ENCODE results near the gene AANAT. TPM values are rescaled to one million over a fixed set of nuclear protein-coding genes. Genes with fewer than 3 reads are reported as not detected.
"Not testable (repeated sequence)": the region's sequence is repeated elsewhere in the genome, so short reads cannot be mapped to it uniquely, and the experiment has no call there.

AANAT gene
- total RNA-seq, 1 donor from 2014 or later = not detected

DNA sequence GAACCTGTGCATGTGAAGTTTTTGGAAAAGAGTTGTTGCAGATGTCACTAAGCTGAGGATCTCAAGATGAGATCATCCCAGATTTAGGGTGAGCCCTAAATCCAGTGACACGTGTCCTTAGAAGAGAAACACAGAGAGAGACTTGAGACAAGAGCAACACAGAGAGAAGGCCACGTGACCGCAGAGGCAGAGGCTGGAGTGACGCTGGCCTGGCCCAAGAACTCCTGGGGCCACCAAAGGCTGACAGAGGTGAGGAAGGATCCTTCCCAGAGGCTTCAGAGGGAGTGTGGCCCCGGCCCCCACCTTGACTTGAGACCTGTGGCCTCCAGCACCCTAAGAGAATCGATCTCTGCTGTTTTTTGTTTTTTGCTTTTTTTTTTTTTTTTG lies 45.9 kb downstream of the AANAT start:
- TF ChIP-seq, protein P1, sequence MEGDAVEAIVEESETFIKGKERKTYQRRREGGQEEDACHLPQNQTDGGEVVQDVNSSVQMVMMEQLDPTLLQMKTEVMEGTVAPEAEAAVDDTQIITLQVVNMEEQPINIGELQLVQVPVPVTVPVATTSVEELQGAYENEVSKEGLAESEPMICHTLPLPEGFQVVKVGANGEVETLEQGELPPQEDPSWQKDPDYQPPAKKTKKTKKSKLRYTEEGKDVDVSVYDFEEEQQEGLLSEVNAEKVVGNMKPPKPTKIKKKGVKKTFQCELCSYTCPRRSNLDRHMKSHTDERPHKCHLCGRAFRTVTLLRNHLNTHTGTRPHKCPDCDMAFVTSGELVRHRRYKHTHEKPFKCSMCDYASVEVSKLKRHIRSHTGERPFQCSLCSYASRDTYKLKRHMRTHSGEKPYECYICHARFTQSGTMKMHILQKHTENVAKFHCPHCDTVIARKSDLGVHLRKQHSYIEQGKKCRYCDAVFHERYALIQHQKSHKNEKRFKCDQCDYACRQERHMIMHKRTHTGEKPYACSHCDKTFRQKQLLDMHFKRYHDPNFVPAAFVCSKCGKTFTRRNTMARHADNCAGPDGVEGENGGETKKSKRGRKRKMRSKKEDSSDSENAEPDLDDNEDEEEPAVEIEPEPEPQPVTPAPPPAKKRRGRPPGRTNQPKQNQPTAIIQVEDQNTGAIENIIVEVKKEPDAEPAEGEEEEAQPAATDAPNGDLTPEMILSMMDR (conservative IDR thresholded peaks at IDR 0.05; ENCODE audit: low read depth, low read length) = no peak

DNA sequence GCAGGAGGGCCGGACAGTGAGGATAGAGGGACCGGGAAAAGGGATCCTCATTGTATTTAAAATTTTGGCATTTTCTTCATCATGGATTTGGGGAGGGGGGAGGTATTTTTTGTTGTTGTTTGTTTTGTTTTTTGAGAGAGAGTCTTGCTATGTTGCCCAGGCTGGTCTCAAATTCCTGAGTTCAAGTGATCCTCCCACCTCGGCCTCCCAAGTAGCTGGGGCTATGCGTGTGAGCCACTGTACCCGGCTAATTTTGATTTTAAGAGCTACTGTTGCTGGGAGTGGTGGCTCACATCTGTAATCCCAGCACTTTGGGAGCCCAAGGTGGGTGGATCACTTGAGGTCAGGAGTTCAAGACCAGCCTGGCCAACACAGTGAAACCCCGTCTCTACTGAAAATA lies 47.0 kb downstream of the AANAT start:
- H3K4me3 ChIP-seq (ENCODE audit: low read depth, low read length); DNase-seq (ENCODE audit: low read depth): not testable (repeated sequence)

More for the DNA sequence above, 45.9 kb downstream of the AANAT start:
- no peak overlapping the region for H3K4me3 ChIP-seq (ENCODE audit: low read depth, low read length)
- no peak for DNase-seq (ENCODE audit: low read depth)

DNA sequence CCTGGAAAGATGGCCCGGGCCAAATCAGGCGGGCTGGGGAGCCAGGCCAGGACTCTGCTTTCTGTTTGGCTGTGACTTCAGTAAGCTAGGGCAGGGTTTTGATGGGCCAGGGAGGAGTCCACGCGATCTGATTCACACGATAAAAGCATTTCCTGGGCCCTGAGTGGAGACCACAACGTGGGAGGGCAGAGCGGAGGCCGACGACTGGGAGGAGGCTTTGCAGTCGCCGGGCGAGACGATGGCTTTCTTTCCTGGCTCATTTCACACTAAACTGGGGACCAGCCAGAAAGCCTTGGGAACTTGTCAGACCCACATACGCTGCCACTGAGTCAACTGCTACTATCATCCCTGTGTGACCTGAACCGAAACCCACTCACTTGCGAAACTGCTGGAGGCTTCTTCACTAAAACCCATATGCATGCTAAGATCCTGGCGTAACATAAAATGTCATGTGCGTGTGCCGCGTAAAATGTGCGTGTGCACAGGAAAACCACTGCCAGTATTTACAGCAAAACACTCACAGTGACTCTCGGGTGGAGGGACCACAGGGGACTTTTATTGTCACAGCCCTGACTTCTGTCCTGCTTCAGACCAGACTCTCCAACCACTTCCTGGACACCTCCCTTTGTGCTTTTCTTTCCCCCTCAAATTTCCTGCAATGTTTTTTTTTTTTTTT lies 48.0 kb downstream of the AANAT start:
- no peak overlapping the region for H3K4me3 ChIP-seq (ENCODE audit: low read depth, low read length)

DNA sequence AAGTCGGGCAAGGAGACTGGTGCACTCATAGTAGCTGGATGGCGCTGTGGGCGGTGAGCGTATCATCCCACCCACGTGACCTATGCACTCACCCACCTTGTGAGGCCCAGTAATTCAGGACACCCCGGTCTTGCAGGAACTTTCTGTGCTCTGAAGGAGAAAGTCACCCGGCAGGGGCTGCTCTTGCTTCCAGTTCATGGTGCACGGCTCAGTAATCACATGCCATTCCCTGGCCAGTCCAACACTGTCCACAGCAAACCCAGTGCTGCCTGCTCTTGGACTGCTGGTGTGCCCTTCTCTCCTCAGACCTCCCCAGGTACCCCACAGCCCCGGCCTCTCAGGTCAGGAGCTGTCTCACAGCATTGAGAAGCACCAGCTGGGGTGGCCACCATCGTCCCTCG lies 50.2 kb downstream of the AANAT start:
- H3K4me3 ChIP-seq (ENCODE audit: low read depth, low read length) = no peak overlapping the region
- TF ChIP-seq, protein P1 (conservative IDR thresholded peaks at IDR 0.05; ENCODE audit: low read depth, low read length) = peak; percentile 65
- DNase-seq (ENCODE audit: low read depth) = no peak

More for the DNA sequence above, 48.0 kb downstream of the AANAT start:
- TF ChIP-seq, protein P1 (conservative IDR thresholded peaks at IDR 0.05; ENCODE audit: low read depth, low read length) = no peak
- DNase-seq (ENCODE audit: low read depth) = no peak

DNA sequence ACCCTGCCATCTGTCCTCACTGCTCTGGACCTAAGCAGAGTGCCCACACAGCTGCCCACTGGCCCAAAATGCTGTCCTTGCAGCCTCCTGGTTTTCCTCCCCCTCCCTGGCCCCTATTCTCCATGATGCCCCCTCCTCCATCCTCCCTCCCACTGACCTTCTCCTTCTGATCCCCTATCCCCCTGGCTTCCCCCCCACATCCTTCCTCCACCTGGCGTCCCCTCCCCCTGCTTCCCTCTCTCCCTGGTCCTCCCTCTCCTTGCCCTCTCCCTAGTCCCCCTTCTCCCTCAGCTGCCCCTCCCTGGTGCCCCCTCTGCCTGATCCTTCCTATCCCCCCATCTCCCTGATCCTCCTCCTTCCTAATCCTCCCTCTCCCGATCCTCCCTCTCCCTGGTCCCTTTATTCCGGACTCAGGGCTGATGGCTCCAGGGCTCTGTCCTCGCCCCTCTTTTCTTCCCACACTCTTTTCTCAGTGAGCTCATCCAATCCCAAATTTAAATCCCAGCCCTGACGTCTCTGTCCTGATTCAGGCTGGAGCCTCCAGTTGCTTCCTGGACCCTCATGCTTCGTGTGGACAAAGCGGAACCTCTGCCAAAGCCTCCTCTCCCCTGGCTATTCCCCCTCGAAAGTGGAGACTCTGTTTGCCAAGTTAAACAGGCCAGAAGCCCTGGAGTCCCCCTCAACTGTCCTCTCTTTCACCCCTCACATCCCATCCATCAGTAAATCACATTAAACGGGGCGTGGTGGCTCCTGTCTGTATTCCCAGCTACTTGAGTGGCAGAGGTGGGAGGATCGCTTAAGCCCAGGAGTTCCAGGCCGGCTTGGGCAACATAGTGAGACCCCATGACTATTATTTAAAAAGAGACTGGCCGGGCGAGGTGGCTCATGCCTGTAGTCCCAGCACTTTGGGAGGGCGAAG lies 51.9 kb downstream of the AANAT start:
- no peak overlapping the region for H3K4me3 ChIP-seq (ENCODE audit: low read depth, low read length)
- no peak for DNase-seq (ENCODE audit: low read depth)
- TF ChIP-seq, protein P1 (conservative IDR thresholded peaks at IDR 0.05; ENCODE audit: low read depth, low read length) = no peak

Other genes with a start within 250 kb of the AANAT start
- gene RNF157, start 227.1 kb upstream of the AANAT start, total RNA-seq = 5.0 and 10.0 TPM in 2 replicates
- 24.5 and 26.3 TPM in 2 replicates for gene UBALD2, start 202.3 kb upstream of the AANAT start, total RNA-seq
- 0.69 and 2.0 TPM in 2 replicates for gene QRICH2, start 159.3 kb upstream of the AANAT start, total RNA-seq
- gene PRPSAP1, start 113.7 kb upstream of the AANAT start, total RNA-seq = 57.5 and 63.4 TPM in 2 replicates
- 54.5 and 81.2 TPM in 2 replicates for gene SPHK1, start 83.0 kb upstream of the AANAT start, total RNA-seq
- 15.6 and 23.6 TPM in 2 replicates for gene UBE2O, start 14.5 kb upstream of the AANAT start, total RNA-seq
- 35.2 and 101 TPM in 2 replicates for gene RHBDF2, start 33.8 kb downstream of the AANAT start, total RNA-seq
- 10.2 and 49.9 TPM in 2 replicates for gene CYGB, start 70.1 kb downstream of the AANAT start, total RNA-seq
- gene PRCD, start 72.4 kb downstream of the AANAT start, total RNA-seq = 0.22 and 5.8 TPM in 2 replicates
- gene ST6GALNAC2, start 118.3 kb downstream of the AANAT start, total RNA-seq = 1.4 and 2.9 TPM in 2 replicates
- 0.36 and 0.52 TPM in 2 replicates for gene ST6GALNAC1, start 176.2 kb downstream of the AANAT start, total RNA-seq
- 147 and 167 TPM in 2 replicates for gene MXRA7, start 243.4 kb downstream of the AANAT start, total RNA-seq